HG02571 (cell line): ENCODE results near the gene VWC2L.

Source experiments
- ATAC-seq: cut with Tn5 transposase; IDR thresholded peaks from one replicate; pipeline ENCODE4 v1.9.1; 2021; ENCODE audit warnings: mild to moderate bottlenecking, moderate library complexity; ENCODE audit not compliant: unreplicated experiment

Gene VWC2L

DNA sequence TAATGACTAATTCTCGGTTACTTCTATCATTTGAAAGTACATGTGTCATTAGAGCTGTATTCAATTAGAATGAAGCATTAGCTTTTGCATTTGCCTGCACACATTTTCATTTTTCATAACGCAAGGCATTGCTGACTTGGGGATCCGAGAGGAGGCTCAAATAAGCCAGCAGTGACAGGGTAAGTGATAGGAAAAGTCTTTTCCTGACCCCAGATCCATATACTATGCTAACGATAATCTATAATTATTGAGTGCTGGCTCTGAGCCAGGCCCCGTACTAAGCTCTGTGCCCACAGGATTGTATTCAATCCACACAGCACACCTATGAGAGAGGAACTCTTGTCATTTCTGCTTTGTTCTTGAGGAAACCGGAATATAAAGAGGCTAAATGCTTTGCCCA lies 168.2 kb downstream of the VWC2L start:
- no peak for ATAC-seq

DNA sequence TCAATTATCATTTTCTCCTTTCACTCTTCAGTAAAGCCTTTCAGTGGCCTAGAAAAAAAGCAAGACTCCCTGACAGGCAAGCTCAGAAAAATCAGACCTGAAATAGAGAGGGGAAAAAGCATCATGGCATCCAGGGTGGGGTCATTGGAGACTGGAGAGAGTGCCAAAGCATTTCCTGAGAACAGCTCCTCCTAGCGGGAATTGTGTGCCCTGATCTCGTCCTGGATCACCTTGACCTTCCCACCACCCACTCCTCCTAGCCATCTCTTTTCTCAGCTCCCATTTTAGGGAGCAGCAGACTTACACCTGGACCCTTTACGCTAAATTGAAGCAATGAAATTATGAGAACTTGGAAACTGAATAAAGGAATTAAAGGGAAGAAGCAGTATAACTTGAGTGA lies 176.6 kb downstream of the VWC2L start:
- ATAC-seq: no peak

DNA sequence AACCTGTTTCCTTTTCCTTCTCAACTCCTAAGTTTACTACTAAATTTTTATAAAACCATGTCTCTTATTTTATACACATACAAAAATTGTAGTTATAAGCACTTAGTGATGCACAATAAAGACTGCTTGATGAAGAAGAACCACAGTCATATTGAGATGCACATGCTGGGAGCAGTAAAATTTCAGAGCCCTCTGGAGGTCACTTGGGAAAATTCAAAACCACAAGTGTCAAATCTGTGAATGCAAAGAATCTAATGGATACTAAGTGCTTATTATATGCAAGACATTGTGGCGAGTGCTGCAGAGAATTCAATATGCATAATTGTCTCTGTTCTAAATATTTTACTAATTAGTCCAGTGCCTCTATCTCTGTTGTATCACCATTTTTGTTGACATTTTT lies 180.5 kb downstream of the VWC2L start:
- ATAC-seq: no peak

DNA sequence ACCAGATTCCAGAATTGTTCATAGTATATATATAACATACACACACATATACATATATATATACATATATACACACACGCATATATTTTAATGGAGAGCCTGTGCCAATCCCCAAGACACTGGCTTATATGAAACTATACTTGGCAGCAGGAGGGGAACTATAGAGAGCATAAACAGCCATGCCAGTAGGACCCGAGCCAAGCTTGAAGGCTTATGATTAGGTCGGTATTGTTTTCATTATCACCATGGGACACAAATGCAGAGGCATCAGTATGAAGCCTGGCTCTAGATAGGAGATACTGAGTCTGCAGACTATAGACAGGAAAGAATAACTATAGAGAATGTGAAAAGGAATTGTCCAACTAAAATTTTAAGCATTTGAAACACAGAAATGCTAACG lies 181.2 kb downstream of the VWC2L start:
- ATAC-seq: no peak

DNA sequence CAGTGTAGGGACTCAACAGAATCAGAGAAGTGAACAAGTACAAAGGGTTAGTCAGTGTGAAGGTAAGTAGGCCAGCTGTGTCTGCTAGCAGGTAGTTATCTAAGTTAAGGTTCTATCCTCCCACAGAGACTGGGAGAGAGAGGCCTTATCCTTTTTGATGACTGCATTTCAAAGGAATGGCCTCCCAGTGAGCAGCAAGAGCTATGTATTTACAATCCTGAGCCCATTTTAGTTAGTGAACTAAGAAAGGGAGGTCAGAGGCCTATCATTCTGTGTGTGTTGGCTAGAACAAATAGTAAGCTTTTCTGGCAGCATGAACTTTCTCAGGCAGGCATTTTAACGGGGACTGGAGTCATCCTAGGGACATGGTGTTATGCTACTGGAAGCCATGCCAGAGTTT lies 182.9 kb downstream of the VWC2L start:
- no peak for ATAC-seq

DNA sequence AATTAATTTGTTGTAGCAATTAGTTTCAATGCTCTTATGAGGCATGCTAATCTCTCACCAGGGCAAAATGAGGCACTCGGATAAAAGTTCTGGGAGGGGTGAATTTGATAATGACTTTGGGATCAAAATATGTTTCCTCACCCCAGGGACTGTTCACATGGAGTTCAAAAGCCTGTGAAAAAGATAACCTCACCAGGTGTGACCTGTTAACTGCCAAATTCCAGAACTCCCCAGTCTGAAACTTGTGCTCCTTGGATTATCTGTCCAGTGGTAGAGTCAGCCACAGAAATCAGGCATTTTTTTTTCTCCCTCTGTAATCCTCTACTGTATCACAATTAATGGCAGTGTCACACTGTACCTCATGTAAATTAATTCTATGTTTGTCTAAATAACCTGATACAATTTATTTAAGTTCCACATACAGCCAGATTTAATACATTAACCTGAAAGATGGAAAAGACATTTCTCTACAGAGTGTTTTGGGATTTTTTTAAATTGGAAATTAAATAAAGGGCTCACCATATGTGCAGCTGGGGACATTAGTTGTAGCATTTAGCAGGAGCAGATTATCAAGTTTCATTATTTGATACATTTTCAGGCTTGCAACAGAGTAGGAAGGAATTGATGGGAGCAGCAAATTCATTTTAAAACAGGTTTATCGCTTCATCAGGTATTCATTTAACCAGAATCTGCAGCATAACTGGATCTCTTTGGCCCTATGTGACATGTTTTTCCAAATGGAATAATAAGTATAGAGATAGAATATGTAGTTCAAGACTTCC lies 191.2 kb downstream of the VWC2L start:
- no peak for ATAC-seq

DNA sequence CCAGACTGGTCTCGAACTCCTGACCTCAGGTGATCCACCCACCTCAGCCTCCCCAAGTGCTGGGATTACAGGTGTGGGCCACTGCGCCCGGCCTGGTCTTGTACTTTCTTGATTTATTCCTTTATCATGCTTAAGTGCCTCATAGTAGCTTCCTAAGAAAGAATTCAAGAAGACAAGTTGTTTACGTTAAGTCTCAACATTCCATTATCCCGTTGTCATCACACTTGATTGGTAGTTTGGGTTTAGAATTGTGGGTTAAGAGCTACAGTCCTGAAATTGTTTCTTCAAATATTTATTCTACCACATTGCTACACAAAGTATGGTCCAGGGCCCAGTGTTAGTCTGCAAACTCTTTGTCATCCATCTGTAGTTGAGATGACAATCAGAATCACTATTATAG lies 194.0 kb downstream of the VWC2L start:
- ATAC-seq: no peak

DNA sequence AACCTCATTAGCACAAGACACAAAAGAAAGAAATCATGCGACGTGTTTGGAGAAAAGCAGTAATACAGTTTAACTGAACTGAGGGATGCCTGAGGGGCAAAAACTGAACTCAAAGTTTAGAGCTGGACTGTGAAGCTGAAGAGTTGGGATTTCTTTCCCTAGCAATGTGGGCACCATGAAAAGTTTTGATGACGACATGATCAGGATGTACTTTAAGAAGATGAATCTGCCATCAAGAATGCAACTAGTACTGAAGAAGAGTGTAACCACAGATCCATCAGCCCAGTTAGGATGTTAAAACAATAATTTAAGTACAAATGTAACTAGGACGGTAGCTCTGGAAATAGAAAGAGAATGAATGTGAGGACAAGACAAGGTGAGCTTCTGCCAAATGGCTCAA lies 196.2 kb downstream of the VWC2L start:
- no peak for ATAC-seq

DNA sequence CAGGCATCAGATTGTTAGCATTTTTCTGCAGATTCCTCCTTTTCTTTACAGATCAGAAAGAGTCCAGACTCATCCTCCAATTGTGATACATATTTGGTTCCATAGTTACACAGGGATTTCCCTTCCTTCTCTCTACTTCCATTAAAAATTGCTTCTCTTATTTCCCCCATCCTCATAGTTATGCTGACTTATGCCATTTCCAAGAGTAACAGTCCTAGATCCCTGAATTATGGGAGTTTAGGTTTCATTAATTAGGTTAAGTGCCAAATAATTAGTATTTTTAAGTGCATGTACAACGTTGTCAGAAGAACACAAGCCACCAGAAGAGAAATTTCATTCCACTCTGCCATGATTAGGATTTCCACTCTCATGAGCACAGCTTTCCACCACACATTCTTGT lies 200.2 kb downstream of the VWC2L start:
- ATAC-seq: no peak

DNA sequence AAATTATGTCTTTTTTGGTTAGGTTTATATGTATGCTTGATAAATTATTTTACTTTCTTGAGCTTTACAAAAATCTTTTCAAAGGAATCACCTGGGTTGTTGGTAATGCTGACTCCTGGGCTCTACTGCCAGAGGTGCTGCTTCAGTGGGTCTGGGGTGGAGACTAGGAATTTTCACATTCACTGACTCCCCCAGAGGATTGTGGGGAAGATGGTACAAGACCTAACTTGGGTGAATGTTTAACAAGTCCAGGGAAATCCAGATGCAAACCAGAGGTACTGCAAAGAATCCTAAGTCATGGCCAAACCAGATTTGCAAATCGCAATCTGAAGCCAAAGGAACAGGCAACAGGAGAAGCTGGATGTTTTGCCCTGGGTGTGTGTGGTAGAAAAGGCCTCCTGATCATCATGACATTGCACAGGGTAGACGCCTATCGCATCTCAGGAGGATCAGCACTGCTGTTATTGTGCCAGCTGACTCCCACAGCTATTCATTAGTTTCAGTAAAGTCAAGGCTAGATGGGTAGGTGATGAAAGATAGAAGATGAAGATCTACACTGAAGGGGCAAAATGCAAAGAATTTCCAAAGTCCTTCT lies 213.4 kb downstream of the VWC2L start:
- ATAC-seq: no peak

DNA sequence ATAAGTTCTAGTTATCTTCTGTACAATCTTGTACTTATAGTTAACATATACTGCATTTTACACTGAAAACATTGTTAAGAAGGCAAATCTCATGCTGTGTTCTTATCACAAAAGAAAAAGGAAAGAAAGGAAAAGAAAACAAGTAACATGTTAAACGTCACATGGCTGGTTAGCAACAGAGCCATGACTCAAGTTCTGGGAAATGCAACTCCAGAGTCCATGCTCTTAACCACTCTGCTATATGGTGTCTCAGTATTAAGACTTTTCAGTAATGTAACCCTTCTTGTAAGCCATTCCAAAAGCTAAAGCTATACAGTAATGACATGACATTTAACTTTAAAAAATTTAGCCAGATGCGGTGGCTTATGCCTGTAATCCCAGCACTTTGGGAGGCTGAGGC lies 217.2 kb downstream of the VWC2L start:
- no peak for ATAC-seq
